ENCODE measurements around the gene PARVB.
A peak's percentile ranks its signal among the peaks of the same experiment; 100 is the strongest.

PARVB gene

GRCh38 chr22:44116331-44116730, 92.2 kb downstream of the PARVB start:
- no peak for DNase-seq

GRCh38 chr22:44116755-44117684, 92.9 kb downstream of the PARVB start:
- no peak for DNase-seq

GRCh38 chr22:44117746-44118145, 93.6 kb downstream of the PARVB start:
- DNase-seq = no peak

GRCh38 chr22:44118645-44119315, 94.7 kb downstream of the PARVB start:
- peak; percentile 35 for DNase-seq

GRCh38 chr22:44119669-44120313, 95.7 kb downstream of the PARVB start:
- DNase-seq = no peak

GRCh38 chr22:44120314-44120704, 96.2 kb downstream of the PARVB start:
- DNase-seq = no peak

- DNase-seq = no peak
Observed at GRCh38 chr22:44125421-44125820, 101.3 kb downstream of the PARVB start.

GRCh38 chr22:44126807-44127206, 102.7 kb downstream of the PARVB start:
- no peak for DNase-seq

GRCh38 chr22:44127356-44127755, 103.3 kb downstream of the PARVB start:
- no peak for DNase-seq

GRCh38 chr22:44128958-44129618, 105.0 kb downstream of the PARVB start:
- DNase-seq = no peak

GRCh38 chr22:44129619-44129976, 105.5 kb downstream of the PARVB start:
- peak; percentile 6 for DNase-seq

- DNase-seq = peak; percentile 47
Observed at GRCh38 chr22:44130076-44130711, 106.1 kb downstream of the PARVB start.

GRCh38 chr22:44131412-44131811, 107.3 kb downstream of the PARVB start:
- DNase-seq = no peak

GRCh38 chr22:44131989-44132685, 108.0 kb downstream of the PARVB start:
- no peak for DNase-seq

- no peak for DNase-seq
Observed at GRCh38 chr22:44132724-44133123, 108.6 kb downstream of the PARVB start.

GRCh38 chr22:44133161-44133560, 109.1 kb downstream of the PARVB start:
- DNase-seq = no peak

GRCh38 chr22:44133901-44134571, 109.9 kb downstream of the PARVB start:
- no peak for DNase-seq

GRCh38 chr22:44136112-44136511, 112.0 kb downstream of the PARVB start:
- no peak for DNase-seq

GRCh38 chr22:44136786-44137185, 112.7 kb downstream of the PARVB start:
- no peak for DNase-seq

- DNase-seq = no peak
Observed at GRCh38 chr22:44137415-44137814, 113.3 kb downstream of the PARVB start.

- no peak for DNase-seq
Observed at GRCh38 chr22:44139773-44140172, 115.7 kb downstream of the PARVB start.

All from NCI-H510A (cell line).